ENCODE measurements around the gene SSC4D. TPM values are rescaled to one million over a fixed set of nuclear protein-coding genes. Genes with fewer than 3 reads are reported as not detected.
A peak's percentile ranks its signal among the peaks of the same experiment; 100 is the strongest.

Gene SSC4D
- total RNA-seq, 2 donors from 2014 or later: 0.32 to 0.38 TPM

GRCh38 chr7:76359111-76359977 is 50.2 kb downstream of the SSC4D start:
- intact Hi-C loops (cut with DNase I): loop anchor here in 1 of 2 donors (5.0 kb wide), 1 partner anchor 37 kb away; no protein-coding TSS in a partner anchor
- peak; percentile 100 for DNase-seq (ENCODE audit: low spot score)

- DNase-seq (ENCODE audit: low spot score): peak; percentile 97
- intact Hi-C loops (cut with DNase I): loop anchor here in 1 of 2 donors (5.0 kb wide), 1 partner anchor 36 kb away; no protein-coding TSS in a partner anchor
Measured at GRCh38 chr7:76358481-76359110, 50.9 kb downstream of the SSC4D start, which contains the start of gene YWHAG. Gene YWHAG (minus strand): TSS chr7:76358991. CDS start chr7:76358808, 183 bp downstream.

- peak; percentile 92 for DNase-seq (ENCODE audit: low spot score)
- intact Hi-C loops (cut with DNase I): loop anchor here in 1 of 2 donors (5.0 kb wide), 1 partner anchor 36 kb away; no protein-coding TSS in a partner anchor
Measured at GRCh38 chr7:76358011-76358480, 51.5 kb downstream of the SSC4D start.

- DNase-seq (ENCODE audit: low spot score): no peak
- intact Hi-C loops (cut with DNase I): loop anchor here in 1 of 2 donors (5.0 kb wide), 1 partner anchor 35 kb away; no protein-coding TSS in a partner anchor
Measured at GRCh38 chr7:76357475-76358010, 52.0 kb downstream of the SSC4D start.

- intact Hi-C loops (cut with DNase I): loop anchor here in 1 of 2 donors (5.0 kb wide), 1 partner anchor 35 kb away; no protein-coding TSS in a partner anchor
- DNase-seq (ENCODE audit: low spot score): peak; percentile 29
Measured at GRCh38 chr7:76356823-76357222, 52.7 kb downstream of the SSC4D start.

GRCh38 chr7:76356115-76356514 is 53.4 kb downstream of the SSC4D start:
- no peak for DNase-seq (ENCODE audit: low spot score)
- intact Hi-C loops (cut with DNase I): loop anchor here in 1 of 2 donors (5.0 kb wide), 1 partner anchor 34 kb away; no protein-coding TSS in a partner anchor

- no peak for DNase-seq (ENCODE audit: low spot score)
- intact Hi-C loops (cut with DNase I): loop anchor here in 1 of 2 donors (5.0 kb wide), 1 partner anchor 33 kb away; no protein-coding TSS in a partner anchor
Measured at GRCh38 chr7:76354981-76355730, 54.3 kb downstream of the SSC4D start.

GRCh38 chr7:76354516-76354915 is 55.0 kb downstream of the SSC4D start:
- peak; percentile 32 for DNase-seq (ENCODE audit: low spot score)
- intact Hi-C loops (cut with DNase I): no loop called here

- intact Hi-C loops (cut with DNase I): no loop called here
- no peak for DNase-seq (ENCODE audit: low spot score)
Measured at GRCh38 chr7:76353744-76354143, 55.8 kb downstream of the SSC4D start.

- intact Hi-C loops (cut with DNase I): no loop called here
- DNase-seq (ENCODE audit: low spot score): peak; percentile 42
Measured at GRCh38 chr7:76352193-76352592, 57.3 kb downstream of the SSC4D start.

- DNase-seq (ENCODE audit: low spot score): peak; percentile 17
- intact Hi-C loops (cut with DNase I): no loop called here
Measured at GRCh38 chr7:76351372-76351771, 58.1 kb downstream of the SSC4D start.

- intact Hi-C loops (cut with DNase I): no loop called here
Measured at GRCh38 chr7:76349313-76349885, 60.1 kb downstream of the SSC4D start.

GRCh38 chr7:76347710-76348109 is 61.8 kb downstream of the SSC4D start:
- no peak for DNase-seq (ENCODE audit: low spot score)
- intact Hi-C loops (cut with DNase I): no loop called here

More at GRCh38 chr7:76349313-76349885, 60.1 kb downstream of the SSC4D start:
- no peak for DNase-seq (ENCODE audit: low spot score)

GRCh38 chr7:76346778-76347177 is 62.7 kb downstream of the SSC4D start:
- DNase-seq (ENCODE audit: low spot score): peak; percentile 72
- intact Hi-C loops (cut with DNase I): no loop called here

- intact Hi-C loops (cut with DNase I): no loop called here
- no peak for DNase-seq (ENCODE audit: low spot score)
Measured at GRCh38 chr7:76346097-76346496, 63.4 kb downstream of the SSC4D start.

GRCh38 chr7:76343931-76344321 is 65.6 kb downstream of the SSC4D start:
- intact Hi-C loops (cut with DNase I): no loop called here
- no peak for DNase-seq (ENCODE audit: low spot score)

- intact Hi-C loops (cut with DNase I): no loop called here
Measured at GRCh38 chr7:76343294-76343930, 66.1 kb downstream of the SSC4D start.

GRCh38 chr7:76342222-76342621 is 67.3 kb downstream of the SSC4D start:
- DNase-seq (ENCODE audit: low spot score): no peak
- intact Hi-C loops (cut with DNase I): no loop called here

More at GRCh38 chr7:76343294-76343930, 66.1 kb downstream of the SSC4D start:
- DNase-seq (ENCODE audit: low spot score): peak; percentile 10
